ENCODE data around the gene LENG8.

Gene LENG8

GRCh38 chr19:54459282-54460229 is 10.6 kb downstream of the LENG8 start:
- TF ChIP-seq CTCF (IDR thresholded peaks at IDR 0.05; ENCODE audit: borderline replicate concordance, insufficient read depth, low read depth, low read length): no peak
- H3K4me3 ChIP-seq (ENCODE audit: low read depth, low read length): no peak overlapping the region

- TF ChIP-seq CTCF (IDR thresholded peaks at IDR 0.05; ENCODE audit: borderline replicate concordance, insufficient read depth, low read depth, low read length): no peak
- H3K4me3 ChIP-seq (ENCODE audit: low read depth, low read length): no peak overlapping the region
Observed at GRCh38 chr19:54460230-54461005, 11.4 kb downstream of the LENG8 start.

- TF ChIP-seq CTCF (IDR thresholded peaks at IDR 0.05; ENCODE audit: borderline replicate concordance, insufficient read depth, low read depth, low read length): no peak
- H3K4me3 ChIP-seq (ENCODE audit: low read depth, low read length): no peak overlapping the region
Observed at GRCh38 chr19:54461210-54461609, 12.2 kb downstream of the LENG8 start.

- no peak for TF ChIP-seq CTCF (IDR thresholded peaks at IDR 0.05; ENCODE audit: borderline replicate concordance, insufficient read depth, low read depth, low read length)
- H3K4me3 ChIP-seq (ENCODE audit: low read depth, low read length): no peak overlapping the region
Observed at GRCh38 chr19:54461613-54462012, 12.6 kb downstream of the LENG8 start.

GRCh38 chr19:54462047-54462654 is 13.2 kb downstream of the LENG8 start:
- no peak for TF ChIP-seq CTCF (IDR thresholded peaks at IDR 0.05; ENCODE audit: borderline replicate concordance, insufficient read depth, low read depth, low read length)
- peak overlapping the region; percentile 73 for H3K4me3 ChIP-seq (ENCODE audit: low read depth, low read length)

- peak overlapping the region; percentile 73 for H3K4me3 ChIP-seq (ENCODE audit: low read depth, low read length)
- 0 out of 2 replicates have a peak, but pooled peaks have one; percentile 21 for TF ChIP-seq CTCF (IDR thresholded peaks at IDR 0.05; ENCODE audit: borderline replicate concordance, insufficient read depth, low read depth, low read length)
Observed at GRCh38 chr19:54462655-54463530, 13.9 kb downstream of the LENG8 start.
